Measurements from ENCODE around the gene SLC6A1. TPM values are rescaled to one million over a fixed set of nuclear protein-coding genes. Genes with fewer than 3 reads are reported as not detected.

The SLC6A1 gene
- total RNA-seq, 1 experiment from 2014 or later: not detected

- DNase-seq: no peak
- Mint-ChIP-seq H3K27me3 (ENCODE audit: unreplicated experiment) (peaks cover 98% of the 10 kb centered on the region), H3K36me3 (ENCODE audit: insufficient read depth, unreplicated experiment) (no peaks in the 10 kb centered on the region), H3K4me1 (ENCODE audit: low read depth, unreplicated experiment) (no peaks in the 10 kb centered on the region), H3K27ac (ENCODE audit: unreplicated experiment) (no peak overlapping the region), H3K4me3 (ENCODE audit: low read depth, unreplicated experiment) (no peak overlapping the region), H3K9me3 (ENCODE audit: low read depth, unreplicated experiment) (no peaks in the 10 kb centered on the region)
- TF ChIP-seq, protein P1, sequence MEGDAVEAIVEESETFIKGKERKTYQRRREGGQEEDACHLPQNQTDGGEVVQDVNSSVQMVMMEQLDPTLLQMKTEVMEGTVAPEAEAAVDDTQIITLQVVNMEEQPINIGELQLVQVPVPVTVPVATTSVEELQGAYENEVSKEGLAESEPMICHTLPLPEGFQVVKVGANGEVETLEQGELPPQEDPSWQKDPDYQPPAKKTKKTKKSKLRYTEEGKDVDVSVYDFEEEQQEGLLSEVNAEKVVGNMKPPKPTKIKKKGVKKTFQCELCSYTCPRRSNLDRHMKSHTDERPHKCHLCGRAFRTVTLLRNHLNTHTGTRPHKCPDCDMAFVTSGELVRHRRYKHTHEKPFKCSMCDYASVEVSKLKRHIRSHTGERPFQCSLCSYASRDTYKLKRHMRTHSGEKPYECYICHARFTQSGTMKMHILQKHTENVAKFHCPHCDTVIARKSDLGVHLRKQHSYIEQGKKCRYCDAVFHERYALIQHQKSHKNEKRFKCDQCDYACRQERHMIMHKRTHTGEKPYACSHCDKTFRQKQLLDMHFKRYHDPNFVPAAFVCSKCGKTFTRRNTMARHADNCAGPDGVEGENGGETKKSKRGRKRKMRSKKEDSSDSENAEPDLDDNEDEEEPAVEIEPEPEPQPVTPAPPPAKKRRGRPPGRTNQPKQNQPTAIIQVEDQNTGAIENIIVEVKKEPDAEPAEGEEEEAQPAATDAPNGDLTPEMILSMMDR (IDR thresholded peaks at IDR 0.05; ENCODE audit: unreplicated experiment): no peak
- intact Hi-C loops (cut with micrococcal nuclease; ENCODE audit: unreplicated experiment): no loop called here
- BruUV-seq (replicated peaks): no TSS peak
- CTCF ChIA-PET: interaction anchor here (0.6 kb wide), 1 partner anchor 72 kb away, joined by 3 read pairs; no protein-coding TSS in a partner anchor
Measured at GRCh38 chr3:10962481-10963036, 30.0 kb upstream of the SLC6A1 start.

DNA sequence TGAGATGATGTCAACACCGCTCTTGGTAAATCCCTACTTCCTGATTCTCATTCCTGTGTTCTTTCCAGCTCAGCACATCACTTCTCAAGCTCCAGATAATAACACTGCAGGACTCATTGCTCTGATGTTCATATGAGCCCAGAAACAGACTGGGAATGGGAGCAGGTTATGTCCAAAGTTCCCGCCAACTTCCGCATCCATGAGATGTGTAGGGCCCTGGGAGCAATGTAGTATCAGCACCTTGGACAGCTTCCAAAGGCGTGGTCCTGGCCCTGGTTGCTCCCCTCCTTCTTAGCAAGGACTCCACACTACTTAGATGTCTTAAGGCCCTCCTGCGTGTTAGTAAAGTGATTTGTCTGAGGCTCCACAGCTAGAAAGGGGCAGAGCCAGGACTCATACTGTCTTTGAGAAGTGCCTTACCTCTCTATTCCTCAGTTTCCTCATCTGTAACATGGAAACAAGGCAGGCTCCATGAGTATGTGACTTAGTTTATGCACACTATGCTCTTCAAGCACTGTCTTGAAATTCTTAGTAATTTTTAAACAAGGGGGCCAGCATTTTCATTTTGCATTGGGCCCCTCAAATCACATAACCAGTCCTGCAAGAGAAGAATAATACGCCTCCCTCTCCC is 27.9 kb upstream of the SLC6A1 start:
- CTCF ChIA-PET: interaction anchor here (1.6 kb wide), 1 partner anchor 14 kb away, joined by 4 read pairs; no protein-coding TSS in a partner anchor
- Mint-ChIP-seq H3K9me3 (ENCODE audit: low read depth, unreplicated experiment) (no peaks in the 10 kb centered on the region), H3K4me1 (ENCODE audit: low read depth, unreplicated experiment) (no peaks in the 10 kb centered on the region), H3K27ac (ENCODE audit: unreplicated experiment) (no peak overlapping the region), H3K27me3 (ENCODE audit: unreplicated experiment) (peaks cover 98% of the 10 kb centered on the region), H3K36me3 (ENCODE audit: insufficient read depth, unreplicated experiment) (no peaks in the 10 kb centered on the region), H3K4me3 (ENCODE audit: low read depth, unreplicated experiment) (no peak overlapping the region)
- BruUV-seq (replicated peaks): no TSS peak
- no peak for DNase-seq
- intact Hi-C loops (cut with micrococcal nuclease; ENCODE audit: unreplicated experiment): no loop called here
- TF ChIP-seq, protein P1 (IDR thresholded peaks at IDR 0.05; ENCODE audit: unreplicated experiment): no peak

- DNase-seq: no peak
- Mint-ChIP-seq H3K27me3 (ENCODE audit: unreplicated experiment) (peaks cover 100% of the 10 kb centered on the region), H3K36me3 (ENCODE audit: insufficient read depth, unreplicated experiment) (no peaks in the 10 kb centered on the region), H3K4me1 (ENCODE audit: low read depth, unreplicated experiment) (no peaks in the 10 kb centered on the region), H3K9me3 (ENCODE audit: low read depth, unreplicated experiment) (no peaks in the 10 kb centered on the region), H3K27ac (ENCODE audit: unreplicated experiment) (no peak overlapping the region), H3K4me3 (ENCODE audit: low read depth, unreplicated experiment) (no peak overlapping the region)
- CTCF ChIA-PET: interaction anchor here (0.8 kb wide), 1 partner anchor 72 kb away, joined by 3 read pairs; no protein-coding TSS in a partner anchor
- intact Hi-C loops (cut with micrococcal nuclease; ENCODE audit: unreplicated experiment): no loop called here
- TF ChIP-seq, protein P1 (IDR thresholded peaks at IDR 0.05; ENCODE audit: unreplicated experiment): no peak
- no TSS peak for BruUV-seq (replicated peaks)
Measured at GRCh38 chr3:10968401-10968800, 24.1 kb upstream of the SLC6A1 start.

DNA sequence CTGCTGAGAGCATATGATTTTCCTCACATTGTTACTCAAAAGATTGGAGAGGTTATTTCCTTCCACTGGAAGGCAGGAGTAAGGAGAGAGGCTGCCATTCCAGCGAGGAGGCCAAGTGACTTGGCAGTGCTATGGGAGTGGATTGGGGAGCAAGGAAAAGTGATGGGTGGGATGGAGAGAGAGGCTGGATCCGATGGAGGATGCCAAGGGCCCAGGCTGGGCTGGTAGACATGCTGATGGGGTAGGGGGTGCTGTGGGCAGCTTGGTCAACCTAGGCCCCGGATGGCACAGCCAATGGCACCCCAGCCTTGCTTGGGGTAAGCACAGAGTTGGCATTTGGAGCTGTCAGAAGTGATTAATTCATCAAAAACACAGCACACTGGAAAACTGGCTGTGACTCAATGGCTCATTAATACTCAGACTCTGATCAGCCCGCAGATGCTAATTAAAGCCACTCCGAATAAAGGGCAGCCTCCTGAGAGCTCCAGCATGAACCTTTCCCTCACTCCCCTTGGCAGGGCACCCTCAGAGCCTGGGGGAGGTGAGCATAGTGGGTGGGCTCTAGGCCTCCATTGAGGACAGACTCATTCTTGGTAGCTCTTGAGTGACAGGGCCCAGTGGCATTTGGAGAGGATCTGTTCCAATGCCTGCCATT is 22.1 kb upstream of the SLC6A1 start:
- no peak for DNase-seq
- Mint-ChIP-seq H3K27ac (ENCODE audit: unreplicated experiment) (no peak overlapping the region), H3K4me3 (ENCODE audit: low read depth, unreplicated experiment) (no peak overlapping the region), H3K27me3 (ENCODE audit: unreplicated experiment) (peaks cover 100% of the 10 kb centered on the region), H3K36me3 (ENCODE audit: insufficient read depth, unreplicated experiment) (no peaks in the 10 kb centered on the region), H3K9me3 (ENCODE audit: low read depth, unreplicated experiment) (no peaks in the 10 kb centered on the region), H3K4me1 (ENCODE audit: low read depth, unreplicated experiment) (no peaks in the 10 kb centered on the region)
- BruUV-seq (replicated peaks): no TSS peak
- TF ChIP-seq, protein P1 (IDR thresholded peaks at IDR 0.05; ENCODE audit: unreplicated experiment): no peak
- CTCF ChIA-PET: no interaction called here
- intact Hi-C loops (cut with micrococcal nuclease; ENCODE audit: unreplicated experiment): no loop called here

All from Calu3 (cell line).